DOHH2 (cell line): ENCODE data around the gene ECE1.
"Not testable (repeated sequence)": the region's sequence is repeated elsewhere in the genome, so short reads cannot be mapped to it uniquely, and the experiment has no call there.

Experiments used
- H3F3A ChIP-seq: fragments of 200-600 bp; sonication (generic), shearing (Covaris generic); 2 replicates; pipeline ENCODE4 v1.6.0; 2016; ENCODE audit warnings: antibody characterized with exemption, mild to moderate bottlenecking; ENCODE audit not compliant: control insufficient read depth, insufficient read depth
- H3K27ac ChIP-seq: fragments of 200-600 bp; sonication (generic); 2 replicates; pipeline ENCODE4 v1.5.1; 2014; ENCODE audit warnings: low read depth, mild to moderate bottlenecking, low read length, moderate library complexity
- H3K27me3 ChIP-seq: fragments of 200-600 bp; sonication (generic); 2 replicates; pipeline ENCODE4 v1.6.1; 2014; ENCODE audit warnings: mild to moderate bottlenecking, low read length, mixed read lengths; ENCODE audit not compliant: control insufficient read depth
- H3K36me3 ChIP-seq: fragments of 200-600 bp; sonication (generic); 2 replicates; pipeline ENCODE4 v1.6.1; 2014; ENCODE audit warnings: mild to moderate bottlenecking, low read length, moderate library complexity, mixed read lengths; ENCODE audit not compliant: control insufficient read depth
- H3K4me1 ChIP-seq: fragments of 200-600 bp; sonication (generic); 2 replicates; pipeline ENCODE4 v1.6.1; 2014; ENCODE audit warnings: mild to moderate bottlenecking, low read length, mixed read lengths; ENCODE audit not compliant: control insufficient read depth
- H3K4me2 ChIP-seq: fragments of 200-600 bp; sonication (generic); 2 replicates; pipeline ENCODE4 v1.6.0; 2014; ENCODE audit warnings: mild to moderate bottlenecking, low read length, moderate library complexity
- H3K4me3 ChIP-seq: fragments of 200-600 bp; sonication (generic); 2 replicates; pipeline ENCODE4 v1.5.1; 2014; ENCODE audit warnings: mild to moderate bottlenecking, low read length, mixed read lengths
- H3K79me2 ChIP-seq: fragments of 200-600 bp; sonication (generic); 2 replicates; pipeline ENCODE4 v1.6.1; 2014; ENCODE audit warnings: mild to moderate bottlenecking, low read length, mixed read lengths; ENCODE audit not compliant: control insufficient read depth
- H3K9me2 ChIP-seq: fragments of 200-600 bp; sonication (generic); replicated peaks from 2 replicates; pipeline ENCODE4 v1.6.1; 2014; ENCODE audit warnings: mild to moderate bottlenecking, low read length, mixed read lengths; ENCODE audit not compliant: control insufficient read depth
- H3K9me3 ChIP-seq: fragments of 200-600 bp; sonication (generic); 2 replicates; pipeline ENCODE4 v1.6.1; 2014; ENCODE audit warnings: antibody characterized with exemption, low read length, mixed read lengths; ENCODE audit not compliant: control insufficient read depth, insufficient read depth
- H4K20me1 ChIP-seq: fragments of 200-600 bp; sonication (generic); 2 replicates; pipeline ENCODE4 v1.6.0; 2014; ENCODE audit warnings: low read depth, mild to moderate bottlenecking, antibody characterized with exemption, low read length, moderate library complexity; ENCODE audit not compliant: control insufficient read depth, insufficient read depth
- EZH2phosphoT487 ChIP-seq: fragments of 200-600 bp; sonication (generic); IDR thresholded peaks from 2 replicates; pipeline ENCODE4 v1.6.1; 2017; ENCODE audit warnings: borderline replicate concordance, mild to moderate bottlenecking, antibody characterized with exemption, low read length, moderate library complexity, mixed read lengths
- TF ChIP-seq, protein P1 (sequence below): fragments of 200-600 bp; sonication (generic); IDR thresholded peaks from one replicate; pipeline ENCODE4 v1.5.1; 2014; ENCODE audit warnings: antibody characterized with exemption, mild to moderate bottlenecking, low read depth, low read length; ENCODE audit not compliant: poor library complexity, severe bottlenecking

The ECE1 gene

DNA sequence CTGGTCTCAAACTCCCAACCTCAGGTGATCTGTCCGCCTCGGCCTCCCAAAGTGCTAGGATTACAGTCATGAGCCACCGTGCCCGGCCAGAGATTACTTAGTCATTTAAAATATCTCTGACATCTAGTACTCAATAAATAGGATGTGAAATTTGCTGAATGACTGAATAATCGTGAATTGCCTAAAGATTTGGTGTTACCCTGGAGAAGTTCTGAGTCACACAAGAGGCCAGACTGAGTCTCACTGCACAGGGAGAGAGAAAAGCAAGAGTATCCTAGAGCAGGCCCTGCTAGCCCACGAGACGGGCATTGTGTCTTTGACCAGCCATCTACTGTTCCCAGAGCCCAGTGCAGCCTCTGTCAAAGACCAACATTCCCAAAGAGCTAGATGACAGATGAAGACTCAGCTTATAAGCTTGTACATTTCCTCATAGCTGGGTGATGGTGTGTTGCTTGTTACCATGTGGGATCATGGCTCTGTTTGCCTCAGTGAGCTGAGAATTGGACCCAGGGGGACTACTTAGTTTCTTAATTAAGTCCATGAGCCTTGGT is 108.0 kb downstream of the ECE1 start:
- Histone ChIP-seq H3K27ac (no peak overlapping the region), H3K9me2 (no peaks in the 10 kb centered on the region), H3K27me3 (no peaks in the 10 kb centered on the region), H3K4me3 (no peak overlapping the region), H3K79me2 (no peaks in the 10 kb centered on the region), H3K9me3 (no peaks in the 10 kb centered on the region), H3K36me3 (no peaks in the 10 kb centered on the region), H4K20me1 (no peaks in the 10 kb centered on the region), H3K4me2 (no peak overlapping the region), H3F3A (no peaks in the 10 kb centered on the region; the same call in 1 of the 2 replicates), H3K4me1 (peaks cover 14% of the 10 kb centered on the region)
- TF ChIP-seq, protein P1, sequence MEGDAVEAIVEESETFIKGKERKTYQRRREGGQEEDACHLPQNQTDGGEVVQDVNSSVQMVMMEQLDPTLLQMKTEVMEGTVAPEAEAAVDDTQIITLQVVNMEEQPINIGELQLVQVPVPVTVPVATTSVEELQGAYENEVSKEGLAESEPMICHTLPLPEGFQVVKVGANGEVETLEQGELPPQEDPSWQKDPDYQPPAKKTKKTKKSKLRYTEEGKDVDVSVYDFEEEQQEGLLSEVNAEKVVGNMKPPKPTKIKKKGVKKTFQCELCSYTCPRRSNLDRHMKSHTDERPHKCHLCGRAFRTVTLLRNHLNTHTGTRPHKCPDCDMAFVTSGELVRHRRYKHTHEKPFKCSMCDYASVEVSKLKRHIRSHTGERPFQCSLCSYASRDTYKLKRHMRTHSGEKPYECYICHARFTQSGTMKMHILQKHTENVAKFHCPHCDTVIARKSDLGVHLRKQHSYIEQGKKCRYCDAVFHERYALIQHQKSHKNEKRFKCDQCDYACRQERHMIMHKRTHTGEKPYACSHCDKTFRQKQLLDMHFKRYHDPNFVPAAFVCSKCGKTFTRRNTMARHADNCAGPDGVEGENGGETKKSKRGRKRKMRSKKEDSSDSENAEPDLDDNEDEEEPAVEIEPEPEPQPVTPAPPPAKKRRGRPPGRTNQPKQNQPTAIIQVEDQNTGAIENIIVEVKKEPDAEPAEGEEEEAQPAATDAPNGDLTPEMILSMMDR = no peak
- TF ChIP-seq EZH2phosphoT487 = no peak

DNA sequence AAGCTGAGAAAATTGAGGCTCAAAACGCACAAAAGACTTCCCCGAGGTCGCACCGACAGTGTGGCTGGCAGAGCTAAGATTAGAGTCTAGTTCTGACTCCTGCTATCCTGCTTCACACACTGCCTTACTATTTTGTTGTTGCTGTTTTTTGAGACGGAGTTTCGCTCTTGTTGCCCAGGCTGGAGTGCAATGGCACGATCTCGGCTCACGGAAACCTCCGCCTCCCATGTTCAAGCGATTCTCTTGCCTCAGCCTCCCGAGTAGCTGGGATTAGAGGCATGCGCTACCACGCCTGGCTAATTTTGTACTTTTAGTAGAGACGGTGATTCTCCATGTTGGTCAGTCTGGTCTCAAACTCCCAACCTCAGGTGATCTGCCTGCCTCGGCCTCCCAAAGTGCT is 112.0 kb downstream of the ECE1 start:
- H3K9me2 ChIP-seq, H3K27me3 ChIP-seq, H3K4me2 ChIP-seq, H3F3A ChIP-seq, H3K27ac ChIP-seq, H3K4me3 ChIP-seq, H3K9me3 ChIP-seq: not testable (repeated sequence)
- Histone ChIP-seq H4K20me1 (peaks cover 18% of the 10 kb centered on the region), H3K79me2 (peaks cover 31% of the 10 kb centered on the region), H3K4me1 (peaks cover 20% of the 10 kb centered on the region), H3K36me3 (peaks cover 23% of the 10 kb centered on the region)

DNA sequence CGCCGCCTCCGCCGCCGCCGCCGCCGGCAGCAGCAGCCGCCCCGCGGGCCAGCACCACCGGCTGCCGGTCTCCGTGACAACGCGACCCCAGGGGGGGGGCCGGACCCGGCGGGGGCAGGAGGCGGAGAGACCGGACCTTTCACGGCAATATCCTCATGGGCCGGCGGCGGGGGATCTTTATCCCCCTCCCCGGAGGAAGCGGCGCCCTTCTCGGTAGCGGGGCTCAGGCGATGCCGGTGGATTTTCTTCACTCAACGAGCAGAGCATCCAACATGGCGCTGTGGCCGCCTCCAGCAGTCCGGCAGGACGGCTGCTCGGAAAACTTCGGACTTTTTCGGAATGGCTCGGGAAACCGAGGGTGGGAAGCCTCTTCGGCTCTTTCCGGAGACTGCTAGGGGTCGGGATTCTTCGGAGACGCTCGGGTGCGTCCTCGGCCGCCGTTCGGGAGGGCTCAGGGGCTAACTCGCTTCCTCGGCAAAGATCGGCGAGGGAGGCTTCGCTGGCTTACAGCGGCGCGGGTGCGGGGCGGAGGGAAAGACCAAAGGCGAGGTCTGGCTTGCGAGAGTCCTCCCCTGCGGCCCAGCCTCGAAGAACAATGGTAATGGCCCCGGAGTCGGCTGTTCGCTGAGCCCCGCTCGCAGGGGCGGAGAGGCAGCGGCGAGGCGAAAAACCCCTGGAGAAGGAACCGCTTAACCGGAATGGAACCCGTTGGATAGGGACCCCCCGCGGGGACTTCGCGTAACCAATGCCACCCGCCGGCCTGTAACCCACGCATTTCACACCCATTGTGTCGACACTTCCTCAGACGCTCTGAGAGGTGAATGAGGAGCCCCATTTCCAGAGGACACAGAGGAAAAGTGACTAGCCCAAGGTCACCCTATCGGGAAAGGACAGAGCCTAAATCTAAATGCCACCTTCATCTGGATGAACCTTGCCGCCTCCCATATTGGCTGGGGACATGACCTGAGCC is 113.4 kb downstream of the ECE1 start, which contains the start of gene EIF4G3:
TSS of gene EIF4G3 (minus strand) at position 312 of the 970 bp plus-strand sequence. CDS start 174,155 bp downstream, outside the sequence.
- peaks cover 5% of the 10 kb centered on the region; the same call in 1 of the 2 replicates for H3F3A ChIP-seq
- no peaks in the 10 kb centered on the region for H3K9me2 ChIP-seq
- H3K36me3 ChIP-seq = peaks cover 27% of the 10 kb centered on the region
- no peaks in the 10 kb centered on the region for H3K9me3 ChIP-seq
- H3K4me1 ChIP-seq = peaks cover 20% of the 10 kb centered on the region
- no peak for TF ChIP-seq EZH2phosphoT487
- TF ChIP-seq, protein P1 = no peak
- H3K4me3 ChIP-seq = peak within 1 kb of the TSS; percentile 96
- H3K4me2 ChIP-seq = peak within 1 kb of the TSS; percentile 71
- no peaks in the 10 kb centered on the region for H3K27me3 ChIP-seq
- H4K20me1 ChIP-seq = peaks cover 19% of the 10 kb centered on the region
- peak within 1 kb of the TSS; percentile 46 for H3K27ac ChIP-seq
- peaks cover 45% of the 10 kb centered on the region for H3K79me2 ChIP-seq
